Measurements from ENCODE around the gene MYO5B. TPM values are rescaled to one million over a fixed set of nuclear protein-coding genes. Genes with fewer than 3 reads are reported as not detected.

MYO5B gene
- total RNA-seq, 4 donors from 2014 or later: 0.29 to 14.7 (median 1.2) TPM

GRCh38 chr18:50187659-50188058, 7.3 kb downstream of the MYO5B start:
- TF ChIP-seq POLR2A (IDR thresholded peaks at IDR 0.05) (no peak), CTCF (IDR thresholded peaks at IDR 0.05) (no peak)
- Histone ChIP-seq H3K27me3 (no peaks in the 10 kb centered on the region), H3K4me3 (no peak overlapping the region), H3K36me3 (no peaks in the 10 kb centered on the region), H3K9me3 (no peaks in the 10 kb centered on the region), H3K27ac (no peak overlapping the region), H3K4me1 (no peaks in the 10 kb centered on the region)
- intact Hi-C loops (cut with DNase I; ENCODE audit: low total_unique reads): no loop called here
- DNase-seq: no peak

GRCh38 chr18:50186385-50186784, 8.6 kb downstream of the MYO5B start:
- no peak for DNase-seq
- TF ChIP-seq POLR2A (IDR thresholded peaks at IDR 0.05) (no peak), CTCF (IDR thresholded peaks at IDR 0.05) (no peak)
- Histone ChIP-seq H3K4me1 (no peaks in the 10 kb centered on the region), H3K27me3 (no peaks in the 10 kb centered on the region), H3K9me3 (no peaks in the 10 kb centered on the region), H3K27ac (no peak overlapping the region), H3K36me3 (no peaks in the 10 kb centered on the region), H3K4me3 (no peak overlapping the region)
- intact Hi-C loops (cut with DNase I; ENCODE audit: low total_unique reads): no loop called here

GRCh38 chr18:50183556-50183955, 11.4 kb downstream of the MYO5B start:
- H3K27ac ChIP-seq: no peak overlapping the region
- no peaks in the 10 kb centered on the region for H3K9me3 ChIP-seq
- no peaks in the 10 kb centered on the region for H3K4me1 ChIP-seq
- no peak for DNase-seq
- intact Hi-C loops (cut with DNase I; ENCODE audit: low total_unique reads): no loop called here
- H3K27me3 ChIP-seq: no peaks in the 10 kb centered on the region
- H3K4me3 ChIP-seq: no peak overlapping the region
- TF ChIP-seq CTCF (IDR thresholded peaks at IDR 0.05) (no peak), POLR2A (IDR thresholded peaks at IDR 0.05) (no peak)
- no peaks in the 10 kb centered on the region for H3K36me3 ChIP-seq

GRCh38 chr18:50182511-50182910, 12.4 kb downstream of the MYO5B start:
- TF ChIP-seq POLR2A (IDR thresholded peaks at IDR 0.05) (no peak), CTCF (IDR thresholded peaks at IDR 0.05) (no peak)
- intact Hi-C loops (cut with DNase I; ENCODE audit: low total_unique reads): no loop called here
- no peaks in the 10 kb centered on the region for H3K27me3 ChIP-seq
- DNase-seq: no peak
- H3K27ac ChIP-seq: no peak overlapping the region
- H3K4me3 ChIP-seq: no peak overlapping the region
- no peaks in the 10 kb centered on the region for H3K4me1 ChIP-seq
- no peaks in the 10 kb centered on the region for H3K36me3 ChIP-seq
- H3K9me3 ChIP-seq: no peaks in the 10 kb centered on the region

GRCh38 chr18:50181590-50181989, 13.4 kb downstream of the MYO5B start:
- intact Hi-C loops (cut with DNase I; ENCODE audit: low total_unique reads): no loop called here
- Histone ChIP-seq H3K9me3 (no peaks in the 10 kb centered on the region), H3K27me3 (no peaks in the 10 kb centered on the region), H3K36me3 (no peaks in the 10 kb centered on the region), H3K4me1 (no peaks in the 10 kb centered on the region), H3K4me3 (no peak overlapping the region), H3K27ac (no peak overlapping the region)
- TF ChIP-seq CTCF (IDR thresholded peaks at IDR 0.05): no peak
- TF ChIP-seq POLR2A (IDR thresholded peaks at IDR 0.05): no peak
- no peak for DNase-seq
